ENCODE measurements around the gene HMGCR.

GRCh38 chr5:75366787-75367186 is 29.8 kb downstream of the HMGCR start:
- TF ChIP-seq, protein P1, sequence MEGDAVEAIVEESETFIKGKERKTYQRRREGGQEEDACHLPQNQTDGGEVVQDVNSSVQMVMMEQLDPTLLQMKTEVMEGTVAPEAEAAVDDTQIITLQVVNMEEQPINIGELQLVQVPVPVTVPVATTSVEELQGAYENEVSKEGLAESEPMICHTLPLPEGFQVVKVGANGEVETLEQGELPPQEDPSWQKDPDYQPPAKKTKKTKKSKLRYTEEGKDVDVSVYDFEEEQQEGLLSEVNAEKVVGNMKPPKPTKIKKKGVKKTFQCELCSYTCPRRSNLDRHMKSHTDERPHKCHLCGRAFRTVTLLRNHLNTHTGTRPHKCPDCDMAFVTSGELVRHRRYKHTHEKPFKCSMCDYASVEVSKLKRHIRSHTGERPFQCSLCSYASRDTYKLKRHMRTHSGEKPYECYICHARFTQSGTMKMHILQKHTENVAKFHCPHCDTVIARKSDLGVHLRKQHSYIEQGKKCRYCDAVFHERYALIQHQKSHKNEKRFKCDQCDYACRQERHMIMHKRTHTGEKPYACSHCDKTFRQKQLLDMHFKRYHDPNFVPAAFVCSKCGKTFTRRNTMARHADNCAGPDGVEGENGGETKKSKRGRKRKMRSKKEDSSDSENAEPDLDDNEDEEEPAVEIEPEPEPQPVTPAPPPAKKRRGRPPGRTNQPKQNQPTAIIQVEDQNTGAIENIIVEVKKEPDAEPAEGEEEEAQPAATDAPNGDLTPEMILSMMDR (IDR thresholded peaks at IDR 0.05; ENCODE audit: low read depth, low read length, poor library complexity, severe bottlenecking) = no peak
- TF ChIP-seq EZH2phosphoT487 (IDR thresholded peaks at IDR 0.05; ENCODE audit: borderline replicate concordance, low read length) = no peak

All from DOHH2 (cell line).